ENCODE measurements around the gene HDLBP. TPM values are rescaled to one million over a fixed set of nuclear protein-coding genes. Genes with fewer than 3 reads are reported as not detected.

Gene HDLBP
- total RNA-seq, 2 experiments from 2014 or later = 170 to 176 TPM

DNA sequence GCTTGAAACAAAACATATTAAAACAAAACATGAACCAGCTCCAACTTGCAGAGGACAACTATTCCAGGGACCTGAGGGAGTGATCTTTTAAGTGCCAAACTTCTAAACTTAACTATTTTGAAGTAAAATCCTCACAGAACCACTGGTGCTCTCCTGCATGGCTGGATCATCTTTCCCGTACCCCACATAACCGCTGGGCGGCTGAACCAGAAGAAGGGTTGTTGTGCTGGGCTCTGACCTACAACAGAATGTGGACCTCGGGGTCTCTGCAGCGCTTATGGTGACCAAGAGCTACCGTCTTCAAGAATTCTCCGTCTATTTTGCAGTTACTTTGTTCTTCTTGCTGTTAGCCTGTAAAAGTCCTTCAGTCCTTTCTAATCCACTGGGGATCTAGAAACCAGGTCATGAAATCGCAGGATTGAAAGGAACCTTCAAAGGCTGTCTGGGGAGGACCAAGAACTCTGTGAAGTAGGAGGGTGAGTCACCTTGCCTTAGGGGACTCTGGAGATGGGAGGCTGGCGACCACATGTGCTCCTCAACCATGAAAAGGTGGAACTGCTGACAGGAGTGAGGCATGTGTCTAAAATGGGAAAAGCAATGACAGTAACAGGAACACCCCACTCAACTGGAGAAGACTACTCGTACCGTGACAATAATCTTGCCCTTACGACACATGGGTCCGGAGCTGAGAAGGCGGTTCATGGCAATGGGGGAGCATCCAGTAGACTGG, 46.6 kb downstream of the HDLBP start:
- Histone ChIP-seq H3K9me2 (ENCODE audit: insufficient read depth, low read length) (no peaks in the 10 kb centered on the region), H2AFZ (ENCODE audit: low read length) (no peak overlapping the region), H3K27ac (ENCODE audit: low read depth, low read length, poor library complexity, severe bottlenecking) (no peak overlapping the region), H3K4me2 (ENCODE audit: low read length) (no peak overlapping the region), H4K20me1 (ENCODE audit: insufficient read depth, low read length) (peaks cover 14% of the 10 kb centered on the region; the same call in 1 of the 2 replicates), H3K9me3 (ENCODE audit: low read length) (no peaks in the 10 kb centered on the region), H3K36me3 (ENCODE audit: insufficient read depth, low read length) (peaks cover 32% of the 10 kb centered on the region), H3K4me1 (ENCODE audit: insufficient read depth, low read length, poor library complexity, severe bottlenecking) (no peaks in the 10 kb centered on the region), H3K4me3 (ENCODE audit: low read depth, low read length, poor library complexity, severe bottlenecking) (no peak overlapping the region), H3K79me2 (ENCODE audit: insufficient read depth, low read depth, low read length) (no peaks in the 10 kb centered on the region)
- DNase-seq (ENCODE audit: low spot score) = no peak
- ChIA-PET CTCF (ENCODE audit: unreplicated experiment) (no interaction called here), POLR2A (no interaction called here)
- intact Hi-C loops (cut with micrococcal nuclease; ENCODE audit: unreplicated experiment) = no loop called here
- no TSS peak for BruUV-seq (replicated peaks)
- no peak for TF ChIP-seq EZH2phosphoT487 (IDR thresholded peaks at IDR 0.05; ENCODE audit: borderline replicate concordance, low read depth, low read length)
- TF ChIP-seq, protein P1, sequence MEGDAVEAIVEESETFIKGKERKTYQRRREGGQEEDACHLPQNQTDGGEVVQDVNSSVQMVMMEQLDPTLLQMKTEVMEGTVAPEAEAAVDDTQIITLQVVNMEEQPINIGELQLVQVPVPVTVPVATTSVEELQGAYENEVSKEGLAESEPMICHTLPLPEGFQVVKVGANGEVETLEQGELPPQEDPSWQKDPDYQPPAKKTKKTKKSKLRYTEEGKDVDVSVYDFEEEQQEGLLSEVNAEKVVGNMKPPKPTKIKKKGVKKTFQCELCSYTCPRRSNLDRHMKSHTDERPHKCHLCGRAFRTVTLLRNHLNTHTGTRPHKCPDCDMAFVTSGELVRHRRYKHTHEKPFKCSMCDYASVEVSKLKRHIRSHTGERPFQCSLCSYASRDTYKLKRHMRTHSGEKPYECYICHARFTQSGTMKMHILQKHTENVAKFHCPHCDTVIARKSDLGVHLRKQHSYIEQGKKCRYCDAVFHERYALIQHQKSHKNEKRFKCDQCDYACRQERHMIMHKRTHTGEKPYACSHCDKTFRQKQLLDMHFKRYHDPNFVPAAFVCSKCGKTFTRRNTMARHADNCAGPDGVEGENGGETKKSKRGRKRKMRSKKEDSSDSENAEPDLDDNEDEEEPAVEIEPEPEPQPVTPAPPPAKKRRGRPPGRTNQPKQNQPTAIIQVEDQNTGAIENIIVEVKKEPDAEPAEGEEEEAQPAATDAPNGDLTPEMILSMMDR (conservative IDR thresholded peaks at IDR 0.05; ENCODE audit: low read length) = no peak

- no peak overlapping the region for H2AFZ ChIP-seq (ENCODE audit: low read length)
- no peak overlapping the region for H3K4me3 ChIP-seq (ENCODE audit: low read depth, low read length, poor library complexity, severe bottlenecking)
- ChIA-PET CTCF (ENCODE audit: unreplicated experiment) (no interaction called here), POLR2A (no interaction called here)
- peaks cover 37% of the 10 kb centered on the region for H3K36me3 ChIP-seq (ENCODE audit: insufficient read depth, low read length)
- no peaks in the 10 kb centered on the region for H3K4me1 ChIP-seq (ENCODE audit: insufficient read depth, low read length, poor library complexity, severe bottlenecking)
- H3K79me2 ChIP-seq (ENCODE audit: insufficient read depth, low read depth, low read length) = no peaks in the 10 kb centered on the region
- no peaks in the 10 kb centered on the region for H3K9me2 ChIP-seq (ENCODE audit: insufficient read depth, low read length)
- H3K27ac ChIP-seq (ENCODE audit: low read depth, low read length, poor library complexity, severe bottlenecking) = no peak overlapping the region
- peaks cover 11% of the 10 kb centered on the region; the same call in 1 of the 2 replicates for H4K20me1 ChIP-seq (ENCODE audit: insufficient read depth, low read length)
- intact Hi-C loops (cut with micrococcal nuclease; ENCODE audit: unreplicated experiment) = no loop called here
- no TSS peak for BruUV-seq (replicated peaks)
- no peak for DNase-seq (ENCODE audit: low spot score)
- no peak overlapping the region for H3K4me2 ChIP-seq (ENCODE audit: low read length)
- no peaks in the 10 kb centered on the region for H3K9me3 ChIP-seq (ENCODE audit: low read length)
- TF ChIP-seq, protein P1 (conservative IDR thresholded peaks at IDR 0.05; ENCODE audit: low read length) = no peak
- TF ChIP-seq EZH2phosphoT487 (IDR thresholded peaks at IDR 0.05; ENCODE audit: borderline replicate concordance, low read depth, low read length) = no peak
Observed at GRCh38 chr2:241268306-241268705, 47.2 kb downstream of the HDLBP start.
